ENCODE data around the gene ZSCAN5B.
"Not testable (repeated sequence)": the region's sequence is repeated elsewhere in the genome, so short reads cannot be mapped to it uniquely, and the experiment has no call there.

ZSCAN5B gene

DNA sequence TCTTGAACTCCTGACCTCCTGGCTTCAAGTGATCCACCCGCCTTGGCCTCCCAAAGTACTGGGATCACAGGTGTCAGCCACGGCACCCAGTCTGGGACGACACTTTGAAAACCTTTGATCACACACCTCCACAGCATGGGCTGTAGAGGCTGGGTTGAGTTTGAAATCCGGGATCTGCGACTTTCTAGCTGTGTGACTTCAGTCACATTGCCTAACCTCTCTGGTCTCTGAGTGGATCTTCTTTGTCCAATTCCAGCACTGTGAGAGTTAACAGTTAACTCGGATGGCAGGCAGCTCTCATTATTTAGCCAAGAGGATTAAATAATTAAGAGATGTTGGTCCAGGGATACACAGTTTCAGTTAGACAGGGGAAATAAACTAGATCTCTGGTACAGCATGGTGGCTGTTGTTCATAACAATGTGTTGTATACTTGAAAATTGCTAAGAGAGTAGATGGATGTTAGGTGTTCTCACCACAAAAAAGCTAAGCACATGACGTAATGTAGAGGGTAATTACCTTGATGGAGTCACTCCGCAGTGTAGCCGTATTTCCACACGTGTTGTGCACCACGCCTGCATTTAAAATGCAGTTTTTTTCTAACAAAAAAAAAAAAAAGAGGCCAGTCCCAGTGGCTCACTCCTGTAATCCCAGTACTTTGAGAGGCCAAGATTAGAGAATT is 19.9 kb downstream of the ZSCAN5B start:
- DNase-seq (ENCODE audit: low read depth), result no peak
- H3K4me3 ChIP-seq (ENCODE audit: low read depth, low read length), result no peak overlapping the region

DNA sequence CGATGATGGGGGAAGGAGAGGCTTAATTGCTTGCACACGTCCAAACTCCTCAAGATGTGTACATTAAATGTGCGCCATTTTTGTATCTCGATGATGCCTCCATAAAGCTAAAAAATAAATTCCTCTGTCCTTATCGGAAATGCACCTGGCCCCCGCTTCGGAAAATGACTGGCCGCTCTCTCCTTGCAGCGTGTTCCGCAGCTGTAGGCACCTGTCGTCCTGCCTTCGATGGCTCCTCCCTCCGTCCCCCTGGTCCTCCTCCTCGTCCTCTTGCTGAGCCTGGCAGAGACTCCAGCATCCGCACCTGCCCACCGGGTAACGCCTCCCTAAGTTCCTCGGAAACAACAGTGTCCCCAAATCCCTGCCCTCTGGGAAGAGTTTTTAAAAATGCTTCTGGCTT is 20.7 kb downstream of the ZSCAN5B start:
- no peak for DNase-seq (ENCODE audit: low read depth)
- H3K4me3 ChIP-seq (ENCODE audit: low read depth, low read length), result no peak overlapping the region

DNA sequence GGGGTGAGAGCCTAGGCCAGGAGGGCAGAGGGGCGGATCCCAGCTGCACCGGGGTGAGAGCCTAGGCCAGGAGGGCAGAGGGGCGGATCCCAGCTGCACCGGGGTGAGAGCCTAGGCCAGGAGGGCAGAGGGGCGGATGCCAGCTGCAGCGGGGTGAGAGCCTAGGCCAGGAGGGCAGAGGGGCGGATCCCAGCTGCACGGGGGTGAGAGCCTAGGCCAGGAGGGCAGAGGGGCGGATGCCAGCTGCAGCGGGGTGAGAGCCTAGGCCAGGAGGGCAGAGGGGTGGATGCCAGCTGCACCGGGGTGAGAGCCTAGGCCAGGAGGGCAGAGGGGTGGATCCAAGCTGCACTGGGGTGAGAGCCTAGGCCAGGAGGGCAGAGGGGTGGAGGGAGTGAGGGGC is 21.3 kb downstream of the ZSCAN5B start:
- not testable (repeated sequence) for H3K4me3 ChIP-seq (ENCODE audit: low read depth, low read length); DNase-seq (ENCODE audit: low read depth)

DNA sequence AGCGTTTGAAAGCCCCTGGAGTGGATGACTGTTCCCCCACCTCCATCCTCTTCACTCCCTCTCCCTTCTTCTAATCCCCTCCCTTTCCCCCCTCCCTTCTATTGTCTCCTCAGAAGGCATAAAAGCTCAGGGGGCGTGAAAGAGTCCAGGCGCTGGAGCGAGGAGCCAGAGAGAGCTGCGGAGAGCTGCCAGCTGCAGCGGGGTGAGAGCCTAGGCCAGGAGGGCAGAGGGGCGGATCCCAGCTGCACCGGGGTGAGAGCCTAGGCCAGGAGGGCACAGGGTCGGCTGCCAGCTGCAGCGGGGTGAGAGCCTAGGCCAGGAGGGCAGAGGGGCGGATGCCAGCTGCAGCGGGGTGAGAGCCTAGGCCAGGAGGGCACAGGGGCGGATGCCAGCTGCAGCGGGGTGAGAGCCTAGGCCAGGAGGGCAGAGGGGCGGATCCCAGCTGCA is 21.7 kb downstream of the ZSCAN5B start, which contains the start of gene GALP:
Gene GALP (plus strand): TSS at position 148 of the 447 bp plus-strand sequence. CDS start 1,101 bp downstream, outside the sequence.
- not testable (repeated sequence) for H3K4me3 ChIP-seq (ENCODE audit: low read depth, low read length); DNase-seq (ENCODE audit: low read depth)

DNA sequence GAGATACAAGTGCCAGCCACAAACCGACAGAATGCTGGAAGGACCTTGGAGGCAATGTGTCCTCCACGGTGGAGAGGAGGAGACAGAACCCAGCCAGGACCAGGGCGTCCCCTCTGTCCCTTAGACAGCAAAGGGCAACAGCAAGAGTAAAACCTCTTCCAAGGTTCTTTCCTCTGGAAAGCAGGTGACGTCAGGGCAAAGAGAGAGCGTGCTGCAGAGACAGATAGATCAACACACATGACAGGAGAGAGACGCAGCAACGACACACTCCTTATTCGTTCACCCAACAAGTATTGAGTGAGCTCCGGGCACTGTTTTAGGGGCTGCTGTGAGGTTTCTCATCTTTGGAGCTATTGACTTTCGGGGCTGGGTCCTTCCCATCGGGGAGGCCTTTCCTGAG is 23.0 kb downstream of the ZSCAN5B start:
- DNase-seq (ENCODE audit: low read depth), result no peak
- no peak overlapping the region for H3K4me3 ChIP-seq (ENCODE audit: low read depth, low read length)

DNA sequence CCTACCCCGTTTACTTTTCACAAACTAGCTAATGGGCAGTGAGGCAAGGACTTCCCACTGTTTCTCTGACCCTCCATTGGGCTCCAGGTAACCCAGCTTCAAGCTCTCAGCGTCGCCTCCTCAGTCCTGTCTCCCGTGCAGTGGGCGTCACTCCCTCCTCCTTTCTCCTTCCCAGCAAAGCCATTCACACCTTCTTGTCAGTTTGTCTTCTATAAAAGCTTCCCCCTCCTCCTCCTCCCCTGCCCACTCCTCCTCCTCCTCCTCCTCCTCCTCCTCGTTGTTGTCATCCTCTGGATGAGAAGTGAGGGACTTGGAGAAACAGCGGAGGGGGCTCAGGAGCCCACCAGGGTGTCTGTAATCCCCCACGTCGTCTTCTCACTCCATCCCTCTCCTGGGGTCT is 23.5 kb downstream of the ZSCAN5B start:
- DNase-seq (ENCODE audit: low read depth), result no peak
- no peak overlapping the region for H3K4me3 ChIP-seq (ENCODE audit: low read depth, low read length)

DNA sequence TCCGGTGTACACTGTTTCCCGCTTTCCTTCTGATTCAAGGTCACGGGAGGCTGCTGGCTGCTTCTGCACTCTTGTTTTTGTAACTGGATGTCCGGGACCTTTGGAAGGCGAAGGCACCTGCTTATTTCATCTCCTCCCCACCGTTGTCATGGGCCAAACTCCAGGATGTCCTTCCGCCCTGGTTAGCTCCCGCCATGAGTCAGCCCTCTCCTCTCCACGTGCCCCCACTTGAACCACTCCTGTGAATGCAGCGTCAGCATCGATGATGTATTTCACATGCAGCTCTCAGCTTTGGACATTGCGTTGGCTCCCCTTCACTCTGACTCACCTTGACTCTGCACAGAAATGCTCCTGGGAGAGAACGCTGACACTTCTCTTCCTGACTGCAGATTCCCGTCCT is 27.3 kb downstream of the ZSCAN5B start:
- peak; percentile 31 for DNase-seq (ENCODE audit: low read depth)
- H3K4me3 ChIP-seq (ENCODE audit: low read depth, low read length), result no peak overlapping the region

DNA sequence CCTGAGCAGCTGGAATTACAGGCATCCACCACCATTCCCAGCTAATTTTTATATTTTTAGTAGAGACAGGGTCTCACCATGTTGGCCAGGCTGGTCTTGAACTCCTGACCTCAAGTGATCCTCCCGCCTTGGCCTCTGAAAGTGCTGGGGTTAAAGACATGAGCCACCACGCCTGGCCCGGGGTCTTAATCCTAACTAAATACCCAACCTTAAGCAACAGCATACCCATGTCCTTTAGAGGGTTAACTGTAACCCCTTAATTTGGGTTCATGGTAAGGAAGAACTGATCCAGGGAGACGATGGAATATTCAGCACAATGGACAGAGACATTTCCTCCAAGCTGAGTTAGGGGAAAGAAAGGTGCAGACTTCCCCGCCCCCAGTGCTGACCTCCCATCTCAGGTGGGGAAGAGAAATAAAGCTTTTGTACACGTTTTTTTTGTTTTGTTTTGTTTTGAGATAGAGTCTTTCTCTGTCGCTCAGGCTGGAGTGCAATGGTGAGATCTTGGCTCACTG is 30.5 kb downstream of the ZSCAN5B start:
- H3K4me3 ChIP-seq (ENCODE audit: low read depth, low read length), result no peak overlapping the region
- DNase-seq (ENCODE audit: low read depth), result no peak

DNA sequence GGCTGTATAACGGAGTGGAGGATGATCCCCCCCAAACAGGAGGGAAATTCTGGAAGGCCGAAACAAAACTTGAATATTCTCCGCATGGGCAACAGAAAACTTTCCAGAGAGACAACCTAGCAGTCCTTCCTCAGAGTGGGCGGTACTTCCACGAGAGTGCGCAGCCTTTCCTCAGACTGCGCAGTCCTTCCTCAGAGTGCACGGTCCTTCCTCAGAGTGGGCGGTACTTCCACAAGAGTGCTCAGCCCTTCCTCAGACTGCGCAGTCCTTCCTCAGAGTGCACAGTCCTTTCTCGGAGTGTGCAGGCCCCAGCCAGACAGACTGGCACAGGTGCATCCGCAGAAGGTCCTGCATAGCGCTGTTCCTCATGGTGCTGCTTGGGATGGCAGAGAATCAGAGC is 34.5 kb downstream of the ZSCAN5B start:
- no peak overlapping the region for H3K4me3 ChIP-seq (ENCODE audit: low read depth, low read length)
- no peak for DNase-seq (ENCODE audit: low read depth)

DNA sequence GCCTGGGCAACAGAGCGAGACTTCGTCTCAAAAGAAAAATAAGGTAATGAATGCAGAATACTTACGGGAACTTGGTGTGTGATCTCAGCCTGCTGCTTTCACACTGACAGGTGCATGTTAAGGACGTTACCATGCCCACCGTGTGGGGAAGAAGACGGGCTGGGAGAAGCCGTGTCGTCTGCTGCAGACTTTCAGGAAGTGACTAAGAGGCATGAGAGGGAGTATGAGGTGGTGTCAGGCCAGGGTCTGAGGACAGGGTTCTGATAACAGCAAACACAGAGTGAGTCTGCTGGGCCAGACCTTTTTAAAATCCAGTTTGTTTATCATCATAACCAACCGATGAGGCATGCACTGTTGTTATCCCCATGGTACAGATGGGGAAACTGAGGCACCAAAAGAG is 35.3 kb downstream of the ZSCAN5B start:
- no peak for DNase-seq (ENCODE audit: low read depth)
- H3K4me3 ChIP-seq (ENCODE audit: low read depth, low read length), result no peak overlapping the region

DNA sequence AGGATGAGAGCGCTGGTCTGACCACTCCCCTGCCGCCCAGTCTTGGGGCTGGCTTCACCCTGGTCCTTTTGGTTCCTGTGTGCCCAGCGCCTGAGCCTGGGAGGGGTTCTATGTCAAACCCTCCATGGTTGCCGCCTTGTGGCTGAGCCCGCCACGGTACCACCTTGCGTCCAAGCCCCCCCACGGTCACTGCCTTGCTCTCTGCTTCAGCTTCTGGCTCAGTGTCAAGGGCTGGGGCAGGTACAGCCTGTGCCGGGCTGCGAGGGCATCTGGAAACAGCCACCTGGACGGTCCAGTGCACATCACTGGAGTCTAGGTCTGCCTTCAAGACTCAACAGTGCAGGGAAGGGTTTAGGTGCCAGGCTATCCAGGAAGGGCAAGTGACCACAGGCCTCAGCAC is 36.0 kb downstream of the ZSCAN5B start:
- DNase-seq (ENCODE audit: low read depth), result no peak
- no peak overlapping the region for H3K4me3 ChIP-seq (ENCODE audit: low read depth, low read length)

DNA sequence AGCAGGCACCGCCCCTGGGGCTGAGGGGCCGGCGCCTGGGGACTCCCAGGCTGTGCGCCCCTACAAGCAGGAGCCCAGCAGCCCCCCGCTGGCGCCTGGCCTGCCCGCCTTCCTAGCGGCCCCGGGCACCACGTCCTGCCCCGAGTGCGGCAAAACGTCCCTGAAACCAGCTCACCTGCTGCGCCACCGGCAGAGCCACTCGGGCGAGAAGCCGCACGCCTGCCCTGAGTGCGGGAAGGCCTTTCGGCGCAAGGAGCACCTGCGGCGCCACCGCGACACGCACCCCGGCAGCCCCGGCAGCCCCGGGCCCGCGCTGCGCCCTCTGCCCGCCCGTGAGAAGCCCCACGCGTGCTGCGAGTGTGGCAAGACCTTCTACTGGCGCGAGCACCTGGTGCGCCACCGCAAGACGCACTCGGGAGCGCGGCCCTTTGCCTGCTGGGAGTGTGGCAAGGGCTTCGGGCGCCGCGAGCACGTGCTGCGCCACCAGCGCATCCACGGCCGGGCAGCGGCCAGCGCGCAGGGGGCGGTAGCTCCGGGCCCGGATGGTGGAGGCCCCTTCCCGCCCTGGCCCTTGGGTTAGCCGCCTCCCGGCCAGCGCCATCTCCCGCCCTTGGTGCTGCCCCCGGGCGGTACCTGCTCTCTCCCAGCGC is 37.8 kb downstream of the ZSCAN5B start:
- no peak for DNase-seq (ENCODE audit: low read depth)
- H3K4me3 ChIP-seq (ENCODE audit: low read depth, low read length), result no peak overlapping the region

DNA sequence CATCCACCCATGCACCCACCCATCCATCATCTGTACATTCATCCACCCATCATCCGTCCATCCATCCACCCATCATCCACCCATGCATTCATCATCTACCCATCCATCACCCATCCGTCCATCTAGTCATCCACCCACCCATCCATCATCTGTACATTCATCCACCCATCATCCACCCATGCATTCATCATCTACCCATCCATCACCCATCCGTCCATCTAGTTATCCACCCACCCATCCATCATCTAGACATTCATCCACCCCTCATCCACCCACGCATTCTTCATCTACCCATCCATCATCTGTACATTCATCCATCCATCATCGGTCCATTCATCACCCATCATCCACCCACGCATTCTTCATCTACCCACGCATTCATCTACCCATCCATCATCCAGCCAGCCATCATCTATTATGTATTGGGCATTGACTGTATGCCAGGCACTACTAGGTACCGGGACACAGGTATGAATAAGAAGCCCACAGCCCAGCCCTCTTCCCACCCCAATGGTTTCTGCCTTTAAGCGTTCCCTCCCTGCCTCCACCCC is 38.5 kb downstream of the ZSCAN5B start:
- H3K4me3 ChIP-seq (ENCODE audit: low read depth, low read length), result no peak overlapping the region
- no peak for DNase-seq (ENCODE audit: low read depth)

DNA sequence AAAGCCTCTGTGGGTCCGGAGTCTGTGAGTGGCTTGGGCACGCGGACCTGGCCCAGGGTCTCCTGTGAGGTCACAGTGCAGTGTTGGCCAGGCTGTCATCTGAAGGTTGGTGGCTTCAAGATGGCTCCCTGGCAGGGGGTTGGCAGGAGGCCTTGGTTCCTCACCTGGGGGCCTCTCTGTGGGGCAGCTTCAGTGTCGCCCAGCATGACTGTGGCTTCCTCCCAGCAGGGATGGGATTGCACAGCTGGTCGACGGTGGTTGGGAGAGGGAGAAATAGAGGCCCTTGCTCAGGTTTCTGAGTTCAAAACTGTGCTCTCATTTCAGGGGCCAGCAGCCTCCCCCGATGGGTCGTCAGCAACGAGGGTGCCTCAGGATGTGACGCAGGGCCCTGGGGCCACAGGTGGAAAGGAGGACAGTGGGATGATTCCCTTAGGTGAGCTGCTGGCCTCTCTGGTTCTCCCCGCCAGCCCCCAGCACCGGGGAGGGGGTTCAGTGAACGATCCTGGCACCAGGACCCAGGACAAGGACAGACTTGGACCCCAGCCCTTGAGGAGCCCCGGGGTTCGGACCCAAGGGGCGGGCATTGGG is 39.3 kb downstream of the ZSCAN5B start:
- no peak for DNase-seq (ENCODE audit: low read depth)

DNA sequence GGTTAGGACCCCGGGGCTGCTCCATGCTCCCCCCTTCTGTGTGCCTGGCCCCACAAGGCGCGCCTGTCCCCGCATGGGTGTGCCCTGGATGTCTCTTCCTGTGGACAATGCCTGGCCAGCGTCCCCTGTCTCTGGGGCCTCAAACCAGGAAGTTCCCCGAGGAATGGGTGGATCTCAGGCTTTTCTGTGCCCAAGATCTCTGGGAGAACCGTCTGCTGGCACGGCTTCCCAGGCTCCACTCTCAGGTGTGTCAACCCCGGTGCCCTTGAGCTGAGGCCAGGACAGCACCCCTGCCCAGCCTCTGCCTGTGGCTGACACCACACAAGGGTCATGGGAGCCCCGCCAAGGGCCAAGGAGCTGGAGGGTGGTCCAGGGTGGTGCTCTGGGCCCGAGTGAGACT is 40.8 kb downstream of the ZSCAN5B start:
- H3K4me3 ChIP-seq (ENCODE audit: low read depth, low read length), result no peak overlapping the region
- no peak for DNase-seq (ENCODE audit: low read depth)

More for the DNA sequence above, 39.3 kb downstream of the ZSCAN5B start:
- H3K4me3 ChIP-seq (ENCODE audit: low read depth, low read length), result no peak overlapping the region

DNA sequence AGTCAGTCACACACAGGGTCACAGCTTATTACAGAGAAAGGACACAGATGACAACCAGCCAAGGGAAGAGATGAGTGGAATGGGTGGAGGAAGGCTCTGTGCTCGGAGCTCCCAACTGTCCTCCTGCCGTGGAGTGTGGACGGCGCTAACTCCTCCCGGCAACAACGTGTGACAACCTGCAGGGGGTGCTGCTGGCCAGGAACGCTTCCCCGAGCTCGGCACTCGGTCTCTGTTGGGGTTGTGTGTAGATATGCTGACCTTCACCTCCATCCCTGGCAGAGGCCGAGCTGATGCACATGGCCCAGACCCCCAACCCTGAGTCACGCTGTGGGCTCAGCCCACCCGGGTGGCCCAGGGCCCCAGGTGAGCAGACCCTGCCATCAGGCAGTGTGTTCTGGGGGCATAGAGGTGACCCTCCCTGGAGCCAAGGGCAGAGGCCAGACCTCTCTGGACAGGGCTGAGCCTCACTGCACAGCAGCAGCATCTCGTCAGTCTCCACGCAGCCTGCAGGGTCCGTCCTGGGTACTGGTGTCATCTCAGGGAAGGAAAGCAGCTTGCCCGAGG is 42.4 kb downstream of the ZSCAN5B start:
- H3K4me3 ChIP-seq (ENCODE audit: low read depth, low read length), result no peak overlapping the region
- DNase-seq (ENCODE audit: low read depth), result no peak

DNA sequence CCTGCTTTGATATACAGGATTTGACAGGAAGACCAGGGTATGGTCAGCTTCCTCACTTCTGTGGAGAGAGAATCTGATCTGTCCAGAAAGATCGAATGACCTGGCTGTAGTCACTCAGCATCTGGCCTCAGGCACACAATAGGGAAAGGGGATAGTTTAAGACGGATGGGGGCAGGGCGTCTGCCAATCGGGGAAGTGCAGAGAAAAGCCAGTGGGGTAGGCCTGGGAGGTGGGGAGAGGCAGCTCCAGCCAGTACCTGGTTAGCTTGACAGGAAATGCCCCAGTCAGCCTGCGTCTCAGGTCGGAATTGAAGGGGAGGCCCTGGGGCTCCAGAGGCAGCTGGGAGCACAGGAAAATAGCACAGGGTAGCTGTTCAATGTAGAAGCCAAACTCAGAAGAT is 44.1 kb downstream of the ZSCAN5B start:
- no peak overlapping the region for H3K4me3 ChIP-seq (ENCODE audit: low read depth, low read length)
- no peak for DNase-seq (ENCODE audit: low read depth)

DNA sequence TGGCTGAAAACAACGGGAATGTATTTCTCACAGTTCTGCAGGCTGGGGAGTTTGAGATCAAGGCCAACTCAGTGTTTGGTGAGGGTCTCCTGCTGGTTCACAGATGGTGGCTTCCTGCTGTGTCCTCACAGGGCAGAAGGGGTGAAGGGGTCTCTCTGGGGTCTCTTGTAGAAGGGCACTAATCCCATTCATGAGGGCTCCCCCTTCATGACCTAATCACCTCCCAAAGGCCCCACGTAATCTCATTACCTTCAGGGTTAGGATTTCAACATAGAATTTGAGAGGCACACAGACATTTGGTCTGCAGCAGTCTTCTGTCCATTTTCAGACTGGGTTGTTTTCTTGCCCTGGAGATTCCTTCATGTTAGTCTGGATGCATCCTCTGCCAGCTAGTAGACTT is 44.9 kb downstream of the ZSCAN5B start:
- no peak overlapping the region for H3K4me3 ChIP-seq (ENCODE audit: low read depth, low read length)
- DNase-seq (ENCODE audit: low read depth), result no peak

DNA sequence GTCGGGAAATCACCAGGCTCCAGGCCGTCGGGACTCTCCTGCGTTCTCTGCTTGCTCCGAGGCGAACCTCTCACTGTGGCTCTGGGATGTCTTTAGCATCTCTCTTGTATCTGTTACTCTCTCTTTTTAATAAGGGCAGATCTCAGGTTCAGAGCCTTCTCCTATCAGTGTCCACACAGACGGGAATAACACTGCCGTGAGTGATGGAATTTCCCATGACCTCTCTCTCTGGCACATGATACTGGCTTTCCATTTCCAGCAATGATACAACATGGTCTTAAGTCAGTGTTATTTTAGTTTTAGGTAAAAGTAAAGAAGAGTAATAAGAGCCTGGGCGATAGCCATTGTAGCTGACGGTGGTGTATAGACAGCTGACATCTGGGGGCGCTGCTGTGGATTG is 47.2 kb downstream of the ZSCAN5B start:
- H3K4me3 ChIP-seq (ENCODE audit: low read depth, low read length), result no peak overlapping the region
- no peak for DNase-seq (ENCODE audit: low read depth)

DNA sequence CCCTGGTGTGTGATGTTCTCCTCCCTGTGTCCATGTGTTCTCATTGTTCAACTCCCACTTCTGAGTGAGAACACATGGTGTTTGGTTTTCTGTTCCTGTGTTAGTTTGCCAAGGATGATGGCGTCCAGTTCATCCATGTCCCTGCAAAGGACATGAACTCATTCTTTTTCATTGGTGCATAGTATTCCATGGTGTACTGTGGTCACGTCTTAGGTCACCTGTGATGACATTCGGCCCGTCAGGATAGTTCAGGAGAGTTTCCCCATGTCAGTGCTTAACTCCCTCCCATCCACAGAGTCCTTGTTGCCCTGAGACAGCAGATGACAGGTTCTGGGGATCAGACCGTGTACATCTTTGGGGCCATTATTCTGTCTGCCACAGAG is 47.9 kb downstream of the ZSCAN5B start:
- no peak for DNase-seq (ENCODE audit: low read depth)

More for the DNA sequence above, 47.9 kb downstream of the ZSCAN5B start:
- no peak overlapping the region for H3K4me3 ChIP-seq (ENCODE audit: low read depth, low read length)

All from skeletal muscle cell (primary cell).